Gastroesophageal sphincter (tissue), 4 donors: Measurements from ENCODE around the gene ZC3H12C. TPM values are rescaled to one million over a fixed set of nuclear protein-coding genes. Genes with fewer than 3 reads are reported as not detected.

Experiments
- ATAC-seq: fragments of 150-250 bp; one replicate; pipeline ENCODE4 v1.9.1; 2016; ENCODE audit warnings: mild to moderate bottlenecking, moderate library complexity
- H3K27ac ChIP-seq, 4 donors: fragments of 200-600 bp; sonication (generic) in 3 of 4; 1 replicate in 3 of 4; 2 replicates in 1 of 4; pipeline ENCODE4 v1.5.1; 2016 to 2019
- H3K27me3 ChIP-seq: fragments of 200-600 bp; sonication (generic); one replicate; pipeline ENCODE4 v1.5.1; 2019
- H3K36me3 ChIP-seq, 2 donors: fragments of 200-600 bp; sonication (generic); one replicate each; pipeline ENCODE4 v1.5.1; 2019; ENCODE audit warnings: control low read depth in 1 of 2
- H3K4me1 ChIP-seq, 3 donors: fragments of 200-600 bp; sonication (generic); 1 replicate in 2 of 3; 2 replicates in 1 of 3; pipeline ENCODE4 v1.5.1; 2016 to 2019; ENCODE audit warnings: control low read depth in 2 of 3
- H3K4me3 ChIP-seq, 2 donors: fragments of 200-600 bp; sonication (generic); one replicate each; pipeline ENCODE4 v1.5.1; 2019; ENCODE audit warnings: mild to moderate bottlenecking in 1 of 2, moderate library complexity in 1 of 2
- H3K9me3 ChIP-seq, 3 donors: fragments of 200-600 bp; sonication (generic); one replicate each; pipeline ENCODE4 v1.5.1; 2017 to 2019; ENCODE audit warnings: control low read depth in 2 of 3
- CTCF ChIP-seq, 4 experiments: fragments of 200-600 bp in 2 of 4; fragments of 450-650 bp in 2 of 4; sonication (generic) in 1 of 4; IDR thresholded peaks; one replicate each; pipeline ENCODE4 v1.5.1; 2017 to 2019; ENCODE audit warnings: antibody characterized with exemption in 4 of 4, mild to moderate bottlenecking in 2 of 4, moderate library complexity in 2 of 4
- EP300 ChIP-seq: sonication (generic); formaldehyde crosslinking; IDR thresholded peaks from one replicate; pipeline ENCODE4 v1.6.1; 2017; ENCODE audit warnings: antibody characterized with exemption, mild to moderate bottlenecking
- POLR2A ChIP-seq, 2 donors: fragments of 450-650 bp; IDR thresholded peaks; one replicate each; pipeline ENCODE4 v1.6.1; 2017; ENCODE audit warnings: antibody characterized with exemption in 2 of 2, mild to moderate bottlenecking in 2 of 2, moderate library complexity in 1 of 2
- POLR2AphosphoS5 ChIP-seq: sonication (generic); formaldehyde crosslinking; IDR thresholded peaks from one replicate; pipeline ENCODE4 v1.6.1; 2017; ENCODE audit warnings: antibody characterized with exemption
- WGBS, 2 donors: methylation state at CpG; one replicate each; pipeline ENCODE4 v1.1.5; 2018; ENCODE audit warnings: low coverage in 1 of 2; 5-methylcytosine and 5-hydroxymethylcytosine counted together
- total RNA-seq, 4 donors: library from RNA; depleted of rRNA; stranded (reverse); fragments of >200 nt; gene quantifications; one replicate each; pipeline ENCODE4 v1.1.0, GENCODE V29; 2016

The ZC3H12C gene
- total RNA-seq, 4 donors from 2014 or later, result 22.1 to 30.9 (median 26.3) TPM

GRCh38 chr11:110130642-110131238, 37.5 kb downstream of the ZC3H12C start:
- Histone ChIP-seq H3K27ac (no peak overlapping the region), H3K27me3 (no peaks in the 10 kb centered on the region), H3K4me1 (peaks cover 0 to 29% (median 0%) of the 10 kb centered on the region in 3 donors), H3K4me3 (no peak overlapping the region), H3K36me3 (no peaks in the 10 kb centered on the region), H3K9me3 (no peaks in the 10 kb centered on the region)
- 69 to 76% methylated on average over 6 to 10 of the region's 10 CpGs for WGBS, 2 donors
- ATAC-seq, result no peak
- TF ChIP-seq EP300, result no peak
- no peak for TF ChIP-seq POLR2A (IDR thresholded peaks at IDR 0.05)
- no peak for TF ChIP-seq POLR2AphosphoS5
- no peak for TF ChIP-seq CTCF (IDR thresholded peaks at IDR 0.05)

GRCh38 chr11:110131386-110132123, 38.4 kb downstream of the ZC3H12C start:
- ATAC-seq, result no peak
- no peak overlapping the region for H3K27ac ChIP-seq
- H3K4me1 ChIP-seq, result peaks cover 0 to 29% (median 0%) of the 10 kb centered on the region in 3 donors

GRCh38 chr11:110133160-110133559, 40.0 kb downstream of the ZC3H12C start:
- Histone ChIP-seq H3K9me3 (no peaks in the 10 kb centered on the region), H3K4me3 (no peak overlapping the region), H3K4me1 (peaks cover 0 to 27% (median 0%) of the 10 kb centered on the region in 3 donors), H3K36me3 (peaks cover 0 to 9% of the 10 kb centered on the region in 2 donors), H3K27ac (no peak overlapping the region), H3K27me3 (no peaks in the 10 kb centered on the region)
- WGBS, 2 donors, result 89 to 94% methylated on average over 2 of the region's 2 CpGs
- TF ChIP-seq POLR2A (IDR thresholded peaks at IDR 0.05), result no peak
- no peak for TF ChIP-seq CTCF (IDR thresholded peaks at IDR 0.05)
- no peak for TF ChIP-seq POLR2AphosphoS5
- no peak for TF ChIP-seq EP300
- no peak for ATAC-seq

More at GRCh38 chr11:110131386-110132123, 38.4 kb downstream of the ZC3H12C start:
- peaks cover 0 to under 1% of the 10 kb centered on the region in 2 donors for H3K36me3 ChIP-seq
- no peaks in the 10 kb centered on the region for H3K9me3 ChIP-seq
- no peak overlapping the region for H3K4me3 ChIP-seq
- TF ChIP-seq POLR2AphosphoS5 (no peak), CTCF (IDR thresholded peaks at IDR 0.05) (no peak), POLR2A (IDR thresholded peaks at IDR 0.05) (no peak), EP300 (no peak)
- 96% methylated on average over 6 of the region's 6 CpGs for WGBS, 2 donors
- H3K27me3 ChIP-seq, result no peaks in the 10 kb centered on the region

DNA sequence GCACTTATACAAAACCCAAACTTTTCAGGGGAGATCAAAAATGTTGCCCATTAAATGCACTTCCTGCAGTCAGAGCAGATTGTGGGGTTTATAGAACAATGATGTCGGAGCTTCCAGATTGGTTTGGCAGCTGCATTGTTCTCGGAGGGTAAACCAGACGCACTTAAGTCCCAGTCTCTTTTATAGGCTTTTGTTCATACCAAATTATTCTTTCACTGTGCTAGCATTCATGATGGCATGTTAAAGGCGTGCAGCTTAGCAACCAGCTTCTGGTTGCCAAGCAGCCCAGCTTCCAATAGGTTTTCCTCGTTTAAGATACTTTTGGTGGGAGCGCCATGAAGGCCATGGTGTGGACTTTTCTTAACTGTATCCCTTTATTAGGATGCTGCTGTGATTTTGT, 40.9 kb downstream of the ZC3H12C start:
- peaks cover 0 to 9% of the 10 kb centered on the region in 2 donors for H3K36me3 ChIP-seq
- no peak overlapping the region for H3K4me3 ChIP-seq
- no peak for TF ChIP-seq CTCF (IDR thresholded peaks at IDR 0.05)
- TF ChIP-seq POLR2A (IDR thresholded peaks at IDR 0.05), result no peak
- no peak for TF ChIP-seq POLR2AphosphoS5
- TF ChIP-seq EP300, result no peak
- no peaks in the 10 kb centered on the region for H3K27me3 ChIP-seq
- ATAC-seq, result no peak
- no peaks in the 10 kb centered on the region for H3K9me3 ChIP-seq
- H3K27ac ChIP-seq, result no peak overlapping the region
- peaks cover 0 to 24% (median 0%) of the 10 kb centered on the region in 3 donors for H3K4me1 ChIP-seq
- WGBS, 2 donors, result 78 to 89% methylated on average over 6 of the region's 6 CpGs

DNA sequence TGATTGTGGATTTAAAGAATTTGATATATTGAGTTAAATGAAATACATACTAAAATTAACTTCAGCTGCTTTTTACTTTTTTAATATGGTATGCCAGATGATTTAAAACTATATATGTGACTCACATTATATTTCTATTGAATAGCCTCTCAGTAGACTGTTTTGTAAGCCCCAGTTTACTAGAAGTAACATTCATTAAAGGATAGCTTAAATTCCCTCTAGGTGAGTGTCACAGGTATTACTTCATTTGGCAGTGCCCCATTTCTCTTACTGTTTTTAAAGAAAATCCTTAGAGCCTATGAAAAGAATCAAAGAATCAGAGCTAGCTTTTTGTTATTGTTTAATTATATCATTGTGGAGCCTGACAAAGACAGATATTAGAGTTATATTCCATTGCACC, 48.6 kb downstream of the ZC3H12C start:
- Histone ChIP-seq H3K4me3 (no peak overlapping the region), H3K27me3 (no peaks in the 10 kb centered on the region), H3K4me1 (no peaks in the 10 kb centered on the region), H3K27ac (no peak overlapping the region), H3K9me3 (no peaks in the 10 kb centered on the region), H3K36me3 (peaks cover 0 to 7% of the 10 kb centered on the region in 2 donors)
- TF ChIP-seq CTCF (IDR thresholded peaks at IDR 0.05), result no peak
- TF ChIP-seq POLR2AphosphoS5, result no peak
- TF ChIP-seq POLR2A (IDR thresholded peaks at IDR 0.05), result no peak
- TF ChIP-seq EP300, result no peak
- no peak for ATAC-seq
